WTC11 (cell line): Measurements from ENCODE around the gene PLA2G12A. TPM values are rescaled to one million over a fixed set of nuclear protein-coding genes. Genes with fewer than 3 reads are reported as not detected.

Experiments
- ATAC-seq: fragments of 200-7000 bp; cut with Tn5 transposase; 2 replicates; pipeline ENCODE4 v1.10.0; 2021; ENCODE audit warnings: mild to moderate bottlenecking, moderate library complexity
- CTCF ChIA-PET: fragments of 300-600 bp; sonication (Branson Sonifier 250); formaldehyde crosslinking; loops from one replicate; lab custom pipeline; 2021; ENCODE audit warnings: antibody characterized with exemption; lab: Charles Lee
- POLR2A ChIA-PET: fragments of 350-600 bp; sonication (Branson Sonifier 250); formaldehyde crosslinking; loops from one replicate; lab custom pipeline; 2021; ENCODE audit warnings: antibody characterized with exemption; lab: Charles Lee
- DNase-seq: peaks from one replicate; pipeline ENCODE4 v3.0.0; 2021; ENCODE audit warnings: low spot score
- H3K27ac Mint-ChIP-seq: 2 replicates; pipeline ENCODE4 v1.8.0; 2021; ENCODE audit warnings: mixed read lengths
- H3K27me3 Mint-ChIP-seq: 2 replicates; pipeline ENCODE4 v1.8.0; 2021; ENCODE audit warnings: low read depth, mild to moderate bottlenecking, moderate library complexity, mixed read lengths
- H3K36me3 Mint-ChIP-seq: 2 replicates; pipeline ENCODE4 v1.8.0; 2021; ENCODE audit warnings: mixed read lengths
- H3K4me1 Mint-ChIP-seq: 2 replicates; pipeline ENCODE4 v1.8.0; 2022; ENCODE audit warnings: mixed read lengths
- H3K4me3 Mint-ChIP-seq: 2 replicates; pipeline ENCODE4 v1.8.0; 2021; ENCODE audit warnings: mild to moderate bottlenecking, moderate library complexity, mixed read lengths
- H3K9me3 Mint-ChIP-seq: 2 replicates; pipeline ENCODE4 v1.8.0; 2021; ENCODE audit warnings: mixed read lengths
- CBFB ChIP-seq: sonication (generic); formaldehyde crosslinking; IDR thresholded peaks from 2 replicates; pipeline ENCODE4 v1.8.1; 2022; ENCODE audit warnings: mild to moderate bottlenecking, low read depth, missing genetic modification reagents
- EMX1 ChIP-seq: fragments of 250-450 bp; sonication (Bioruptor Pico); IDR thresholded peaks from 2 replicates; pipeline ENCODE4 v1.8.0; 2021; ENCODE audit warnings: mild to moderate bottlenecking
- HMGA2 ChIP-seq: fragments of 250-450 bp; sonication (Bioruptor Pico); IDR thresholded peaks from 2 replicates; pipeline ENCODE4 v1.4.0; 2021; ENCODE audit warnings: mild to moderate bottlenecking, moderate library complexity
- HMGXB4 ChIP-seq: sonication (generic); formaldehyde crosslinking; IDR thresholded peaks from 2 replicates; pipeline ENCODE4 v1.8.1; 2023; ENCODE audit warnings: mild to moderate bottlenecking, moderate library complexity, missing genetic modification reagents
- IRF2 ChIP-seq: sonication (generic); formaldehyde crosslinking; IDR thresholded peaks from 2 replicates; pipeline ENCODE4 v1.8.0; 2022; ENCODE audit warnings: low read depth, missing genetic modification reagents, borderline replicate concordance
- KAT7 ChIP-seq: sonication (generic); formaldehyde crosslinking; IDR thresholded peaks from 2 replicates; pipeline ENCODE4 v1.8.1; 2023; ENCODE audit warnings: missing genetic modification reagents, mild to moderate bottlenecking, borderline replicate concordance
- MYBL2 ChIP-seq: sonication (generic); formaldehyde crosslinking; IDR thresholded peaks from 2 replicates; pipeline ENCODE4 v1.8.1; 2023; ENCODE audit warnings: mild to moderate bottlenecking, moderate library complexity, missing genetic modification reagents
- RELA ChIP-seq: sonication (generic); formaldehyde crosslinking; IDR thresholded peaks from 2 replicates; pipeline ENCODE4 v1.8.1; 2022; ENCODE audit warnings: missing genetic modification reagents, mild to moderate bottlenecking, borderline replicate concordance
- STAT6 ChIP-seq: sonication (generic); formaldehyde crosslinking; conservative IDR thresholded peaks from 2 replicates; pipeline ENCODE4 v1.8.1; 2023; ENCODE audit warnings: mild to moderate bottlenecking, low read depth, missing genetic modification reagents, moderate library complexity
- ZNF138 ChIP-seq: sonication (generic); formaldehyde crosslinking; conservative IDR thresholded peaks from 2 replicates; pipeline ENCODE4 v1.8.1; 2022; ENCODE audit warnings: mild to moderate bottlenecking, moderate library complexity, missing genetic modification reagents
- ZNF281 ChIP-seq: sonication (generic); formaldehyde crosslinking; IDR thresholded peaks from 2 replicates; pipeline ENCODE4 v1.8.0; 2023; ENCODE audit warnings: mild to moderate bottlenecking, missing genetic modification reagents
- total RNA-seq: library from RNA; stranded (reverse); gene quantifications from 3 replicates; pipeline ENCODE4 v1.2.3, GENCODE V29; 2021
- TF ChIP-seq, protein P1 (sequence below): sonication (generic); formaldehyde crosslinking; IDR thresholded peaks from 2 replicates; pipeline ENCODE4 v1.8.1; 2022; ENCODE audit warnings: mild to moderate bottlenecking, moderate library complexity, missing genetic modification reagents
- TF ChIP-seq, protein P2 (sequence below): fragments of 250-450 bp; sonication (Bioruptor Pico); IDR thresholded peaks from 2 replicates; pipeline ENCODE4 v1.9.0; 2021; ENCODE audit warnings: mild to moderate bottlenecking, borderline replicate concordance
- TF ChIP-seq, protein P3 (sequence below): sonication (generic); formaldehyde crosslinking; IDR thresholded peaks from 2 replicates; pipeline ENCODE4 v1.8.1; 2023; ENCODE audit warnings: mild to moderate bottlenecking, missing genetic modification reagents
- TF ChIP-seq, protein P4 (sequence below): fragments of 250-450 bp; sonication (Bioruptor Pico); IDR thresholded peaks from 2 replicates; pipeline ENCODE4 v2.1.2; 2022; ENCODE audit warnings: mild to moderate bottlenecking, moderate library complexity

PLA2G12A gene
- total RNA-seq, 1 experiment from 2014 or later, result 47.3 TPM

DNA sequence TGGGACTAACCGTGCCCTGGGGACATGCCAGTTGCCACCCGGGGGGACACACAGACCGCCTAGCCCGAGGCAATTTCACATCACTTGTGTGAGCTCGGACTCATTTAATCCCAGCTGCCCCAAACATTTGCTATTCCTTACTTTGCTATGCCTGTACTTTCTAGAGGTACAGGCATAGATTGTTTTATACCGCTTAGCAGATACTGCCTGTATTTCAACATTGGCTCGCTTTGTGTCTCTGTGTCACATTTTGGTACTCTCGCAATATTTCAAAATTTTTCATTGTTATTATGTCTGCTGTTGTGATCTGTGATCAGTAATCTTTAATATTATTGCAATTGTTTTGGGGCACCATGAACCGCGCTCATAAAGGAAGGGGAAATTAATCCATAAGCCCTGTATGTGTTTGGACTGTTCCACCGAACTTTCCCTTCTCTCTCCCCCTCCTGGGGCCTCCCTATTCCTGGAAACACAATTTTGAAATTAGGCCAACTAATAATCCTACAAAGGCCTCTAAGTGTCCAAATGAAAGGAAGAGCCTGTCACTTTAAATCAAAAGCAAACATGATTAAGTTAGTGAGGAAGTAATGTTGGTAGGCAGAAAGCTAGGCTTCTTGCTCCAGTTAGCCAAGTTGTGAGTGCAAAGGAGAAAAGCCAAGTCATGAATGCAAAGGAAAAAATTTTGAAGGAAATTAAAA lies 26.1 kb downstream of the PLA2G12A start:
- POLR2A ChIA-PET, result interaction anchor here (1.2 to 1.7 kb wide), 3 partner anchors 61 to 144 kb away, joined by 3 to 5 read pairs (median 4); partner anchors contain the start of gene MCUB
- no peak for ATAC-seq
- peaks cover 7% of the 10 kb centered on the region for H3K36me3 Mint-ChIP-seq

DNA sequence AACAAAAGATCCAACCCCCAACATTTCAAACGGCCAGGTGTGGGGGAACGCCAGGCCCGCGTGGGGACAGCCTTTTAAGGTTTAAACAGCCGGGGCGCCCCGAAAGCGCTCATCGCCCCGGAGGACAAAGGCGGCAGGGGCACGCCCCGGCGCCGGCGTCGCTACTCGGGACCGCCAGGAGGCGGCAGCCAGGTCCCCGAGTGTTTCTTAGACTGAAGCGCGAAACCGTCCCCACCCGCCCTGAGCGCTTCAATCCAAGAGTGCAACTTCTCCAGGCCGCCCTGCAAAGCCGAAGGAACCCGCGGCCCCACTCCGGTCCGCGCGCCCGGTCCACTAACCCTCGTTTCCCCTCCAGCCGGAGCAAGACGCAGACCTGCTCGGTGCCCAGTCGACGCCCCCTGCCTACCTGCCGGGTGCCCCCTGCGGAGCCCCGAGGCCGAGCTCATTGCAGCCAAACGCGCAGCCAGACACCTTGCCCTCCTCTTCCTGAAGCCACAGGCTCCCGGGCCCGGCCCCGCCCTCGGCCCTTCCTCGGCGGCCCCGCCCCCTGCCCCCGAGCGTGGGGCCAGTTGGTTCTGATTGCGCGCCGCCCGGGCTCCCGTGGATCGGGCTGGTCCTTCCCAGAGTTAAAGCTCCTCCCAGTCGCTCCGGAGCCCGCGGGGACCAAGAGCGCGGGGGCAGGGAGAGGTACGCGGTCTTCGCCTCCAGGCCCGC lies 26.8 kb downstream of the PLA2G12A start, which contains the start of gene CASP6:
TSS of gene CASP6 (minus strand) at position 496 of the 714 bp plus-strand sequence. CDS start at position 446, 50 bp downstream.
- ATAC-seq (peak; percentile 75), DNase-seq (peak; percentile 84)
- no peaks in the 10 kb centered on the region for H3K9me3 Mint-ChIP-seq
- H3K27me3 Mint-ChIP-seq, result no peaks in the 10 kb centered on the region
- H3K4me3 Mint-ChIP-seq, result peak within 1 kb of the TSS; percentile 90
- POLR2A ChIA-PET, result interaction anchor here (1.2 to 1.7 kb wide), 4 partner anchors 26 to 143 kb away, joined by 3 to 5 read pairs (median 4); partner anchors contain the start of gene MCUB
- H3K4me1 Mint-ChIP-seq, result peaks cover 19% of the 10 kb centered on the region
- peak within 1 kb of the TSS; percentile 93 for H3K27ac Mint-ChIP-seq
- peaks cover 3% of the 10 kb centered on the region for H3K36me3 Mint-ChIP-seq
- CTCF ChIA-PET, result interaction anchor here (0.6 to 4.9 kb wide), 15 partner anchors 9 to 281 kb away, joined by 3 to 31 read pairs (median 4); partner anchors contain the start of gene MCUB
- TF ChIP-seq ZNF281 (CRISPR knock-in tag), result 0 out of 2 replicates have a peak, but pooled peaks have one; percentile 36
- TF ChIP-seq MYBL2 (CRISPR knock-in tag), result no peak
- TF ChIP-seq ZNF138 (CRISPR knock-in tag), result no peak
- TF ChIP-seq, protein P1, sequence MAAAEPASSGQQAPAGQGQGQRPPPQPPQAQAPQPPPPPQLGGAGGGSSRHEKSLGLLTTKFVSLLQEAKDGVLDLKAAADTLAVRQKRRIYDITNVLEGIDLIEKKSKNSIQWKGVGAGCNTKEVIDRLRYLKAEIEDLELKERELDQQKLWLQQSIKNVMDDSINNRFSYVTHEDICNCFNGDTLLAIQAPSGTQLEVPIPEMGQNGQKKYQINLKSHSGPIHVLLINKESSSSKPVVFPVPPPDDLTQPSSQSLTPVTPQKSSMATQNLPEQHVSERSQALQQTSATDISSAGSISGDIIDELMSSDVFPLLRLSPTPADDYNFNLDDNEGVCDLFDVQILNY (CRISPR knock-in tag), result peak; percentile 82
- 0 out of 2 replicates have a peak, but pooled peaks have one; percentile 43 for TF ChIP-seq EMX1
- TF ChIP-seq, protein P2, sequence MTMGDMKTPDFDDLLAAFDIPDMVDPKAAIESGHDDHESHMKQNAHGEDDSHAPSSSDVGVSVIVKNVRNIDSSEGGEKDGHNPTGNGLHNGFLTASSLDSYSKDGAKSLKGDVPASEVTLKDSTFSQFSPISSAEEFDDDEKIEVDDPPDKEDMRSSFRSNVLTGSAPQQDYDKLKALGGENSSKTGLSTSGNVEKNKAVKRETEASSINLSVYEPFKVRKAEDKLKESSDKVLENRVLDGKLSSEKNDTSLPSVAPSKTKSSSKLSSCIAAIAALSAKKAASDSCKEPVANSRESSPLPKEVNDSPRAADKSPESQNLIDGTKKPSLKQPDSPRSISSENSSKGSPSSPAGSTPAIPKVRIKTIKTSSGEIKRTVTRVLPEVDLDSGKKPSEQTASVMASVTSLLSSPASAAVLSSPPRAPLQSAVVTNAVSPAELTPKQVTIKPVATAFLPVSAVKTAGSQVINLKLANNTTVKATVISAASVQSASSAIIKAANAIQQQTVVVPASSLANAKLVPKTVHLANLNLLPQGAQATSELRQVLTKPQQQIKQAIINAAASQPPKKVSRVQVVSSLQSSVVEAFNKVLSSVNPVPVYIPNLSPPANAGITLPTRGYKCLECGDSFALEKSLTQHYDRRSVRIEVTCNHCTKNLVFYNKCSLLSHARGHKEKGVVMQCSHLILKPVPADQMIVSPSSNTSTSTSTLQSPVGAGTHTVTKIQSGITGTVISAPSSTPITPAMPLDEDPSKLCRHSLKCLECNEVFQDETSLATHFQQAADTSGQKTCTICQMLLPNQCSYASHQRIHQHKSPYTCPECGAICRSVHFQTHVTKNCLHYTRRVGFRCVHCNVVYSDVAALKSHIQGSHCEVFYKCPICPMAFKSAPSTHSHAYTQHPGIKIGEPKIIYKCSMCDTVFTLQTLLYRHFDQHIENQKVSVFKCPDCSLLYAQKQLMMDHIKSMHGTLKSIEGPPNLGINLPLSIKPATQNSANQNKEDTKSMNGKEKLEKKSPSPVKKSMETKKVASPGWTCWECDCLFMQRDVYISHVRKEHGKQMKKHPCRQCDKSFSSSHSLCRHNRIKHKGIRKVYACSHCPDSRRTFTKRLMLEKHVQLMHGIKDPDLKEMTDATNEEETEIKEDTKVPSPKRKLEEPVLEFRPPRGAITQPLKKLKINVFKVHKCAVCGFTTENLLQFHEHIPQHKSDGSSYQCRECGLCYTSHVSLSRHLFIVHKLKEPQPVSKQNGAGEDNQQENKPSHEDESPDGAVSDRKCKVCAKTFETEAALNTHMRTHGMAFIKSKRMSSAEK (CRISPR knock-in tag), result no peak
- TF ChIP-seq, protein P3, sequence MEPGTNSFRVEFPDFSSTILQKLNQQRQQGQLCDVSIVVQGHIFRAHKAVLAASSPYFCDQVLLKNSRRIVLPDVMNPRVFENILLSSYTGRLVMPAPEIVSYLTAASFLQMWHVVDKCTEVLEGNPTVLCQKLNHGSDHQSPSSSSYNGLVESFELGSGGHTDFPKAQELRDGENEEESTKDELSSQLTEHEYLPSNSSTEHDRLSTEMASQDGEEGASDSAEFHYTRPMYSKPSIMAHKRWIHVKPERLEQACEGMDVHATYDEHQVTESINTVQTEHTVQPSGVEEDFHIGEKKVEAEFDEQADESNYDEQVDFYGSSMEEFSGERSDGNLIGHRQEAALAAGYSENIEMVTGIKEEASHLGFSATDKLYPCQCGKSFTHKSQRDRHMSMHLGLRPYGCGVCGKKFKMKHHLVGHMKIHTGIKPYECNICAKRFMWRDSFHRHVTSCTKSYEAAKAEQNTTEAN (CRISPR knock-in tag), result 0 out of 2 replicates have a peak, but pooled peaks have one; percentile 6
- TF ChIP-seq HMGA2 (CRISPR knock-in tag), result no peak
- TF ChIP-seq RELA, result peak; percentile 89
- TF ChIP-seq, protein P4, sequence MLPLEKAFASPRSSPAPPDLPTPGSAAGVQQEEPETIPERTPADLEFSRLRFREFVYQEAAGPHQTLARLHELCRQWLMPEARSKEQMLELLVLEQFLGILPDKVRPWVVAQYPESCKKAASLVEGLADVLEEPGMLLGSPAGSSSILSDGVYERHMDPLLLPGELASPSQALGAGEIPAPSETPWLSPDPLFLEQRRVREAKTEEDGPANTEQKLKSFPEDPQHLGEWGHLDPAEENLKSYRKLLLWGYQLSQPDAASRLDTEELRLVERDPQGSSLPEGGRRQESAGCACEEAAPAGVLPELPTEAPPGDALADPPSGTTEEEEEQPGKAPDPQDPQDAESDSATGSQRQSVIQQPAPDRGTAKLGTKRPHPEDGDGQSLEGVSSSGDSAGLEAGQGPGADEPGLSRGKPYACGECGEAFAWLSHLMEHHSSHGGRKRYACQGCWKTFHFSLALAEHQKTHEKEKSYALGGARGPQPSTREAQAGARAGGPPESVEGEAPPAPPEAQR (CRISPR knock-in tag), result no peak
- no peak for TF ChIP-seq CBFB (CRISPR knock-in tag)
- peak; percentile 68; the same call in 1 of the 2 replicates for TF ChIP-seq HMGXB4
- TF ChIP-seq STAT6, result no peak
- TF ChIP-seq KAT7 (CRISPR knock-in tag), result peak; percentile 88; the same call in 1 of the 2 replicates

More for the DNA sequence above, 26.1 kb downstream of the PLA2G12A start:
- Mint-ChIP-seq H3K9me3 (no peaks in the 10 kb centered on the region), H3K27ac (0 out of 2 replicates have a peak overlapping the region, but pooled peaks have one; percentile 50), H3K27me3 (no peaks in the 10 kb centered on the region), H3K4me3 (peak overlapping the region; percentile 90), H3K4me1 (peaks cover 19% of the 10 kb centered on the region)
- TF ChIP-seq EMX1 (0 out of 2 replicates have a peak, but pooled peaks have one; percentile 1), IRF2 (CRISPR knock-in tag) (no peak)
- no peak for DNase-seq
- CTCF ChIA-PET, result interaction anchor here (0.5 to 4.9 kb wide), 15 partner anchors 8 to 282 kb away, joined by 3 to 31 read pairs (median 4); partner anchors contain the start of gene MCUB
